ENCODE results near the gene VTI1A.

Gene VTI1A

GRCh38 chr10:112607506-112607905 lies 160.5 kb downstream of the VTI1A start:
- no peak for TF ChIP-seq CTCF (IDR thresholded peaks at IDR 0.05; ENCODE audit: low read depth, low read length)
- no peak overlapping the region for H3K4me3 ChIP-seq (replicated peaks in 1 of 2; ENCODE audit: low read depth in 2 of 2, low read length in 2 of 2)
- no peak for DNase-seq (ENCODE audit: low read depth in 2 of 2)

DNA sequence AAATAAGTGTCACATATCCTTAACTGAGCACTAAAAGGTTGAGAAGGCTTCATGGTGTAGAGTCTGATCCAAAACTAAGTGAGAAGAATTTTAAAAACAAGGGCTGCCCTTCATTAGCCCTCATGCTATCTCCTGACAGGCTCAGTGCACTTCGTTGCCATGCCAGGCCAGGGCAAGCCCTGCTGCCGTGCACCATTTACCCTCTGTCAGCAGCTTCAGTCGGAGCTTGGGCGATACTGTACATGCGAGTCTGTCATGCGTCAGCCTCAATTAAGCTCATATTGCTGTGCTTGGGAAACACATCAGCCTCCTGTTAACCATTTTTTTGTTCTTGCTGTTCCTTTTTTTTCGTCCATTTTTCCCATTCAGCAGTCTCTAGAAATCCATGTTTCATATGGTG lies 166.6 kb downstream of the VTI1A start:
- no peak for DNase-seq (ENCODE audit: low read depth in 2 of 2)
- H3K4me3 ChIP-seq (replicated peaks in 1 of 2; ENCODE audit: low read depth in 2 of 2, low read length in 2 of 2) = no peak overlapping the region
- TF ChIP-seq CTCF (IDR thresholded peaks at IDR 0.05; ENCODE audit: low read depth, low read length) = no peak

GRCh38 chr10:112614072-112614471 lies 167.1 kb downstream of the VTI1A start:
- TF ChIP-seq CTCF (IDR thresholded peaks at IDR 0.05; ENCODE audit: low read depth, low read length) = no peak
- DNase-seq (ENCODE audit: low read depth in 2 of 2) = no peak
- no peak overlapping the region for H3K4me3 ChIP-seq (replicated peaks in 1 of 2; ENCODE audit: low read depth in 2 of 2, low read length in 2 of 2)

DNA sequence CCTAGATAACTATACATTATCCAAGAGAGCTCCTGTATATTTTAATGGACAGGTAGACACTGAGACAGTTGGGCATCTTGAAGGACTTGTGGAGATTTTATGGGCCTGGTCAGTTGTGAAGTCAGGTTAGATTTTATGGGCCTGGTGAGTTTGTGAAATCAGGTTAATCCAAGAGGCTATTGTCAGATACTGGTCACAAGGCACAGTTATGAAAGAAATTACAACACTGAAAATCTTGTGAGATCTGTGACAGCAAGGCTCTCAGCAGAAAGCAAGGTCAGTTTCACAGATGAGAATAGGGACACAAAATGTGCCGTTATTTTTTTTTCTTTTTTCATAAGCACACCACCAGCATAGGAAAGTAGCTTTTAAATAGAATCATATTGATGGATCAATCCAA lies 167.6 kb downstream of the VTI1A start:
- no peak for DNase-seq (ENCODE audit: low read depth in 2 of 2)
- no peak overlapping the region for H3K4me3 ChIP-seq (replicated peaks in 1 of 2; ENCODE audit: low read depth in 2 of 2, low read length in 2 of 2)
- TF ChIP-seq CTCF (IDR thresholded peaks at IDR 0.05; ENCODE audit: low read depth, low read length) = no peak

GRCh38 chr10:112615269-112615668 lies 168.3 kb downstream of the VTI1A start:
- H3K4me3 ChIP-seq (replicated peaks in 1 of 2; ENCODE audit: low read depth in 2 of 2, low read length in 2 of 2) = no peak overlapping the region
- TF ChIP-seq CTCF (IDR thresholded peaks at IDR 0.05; ENCODE audit: low read depth, low read length) = no peak
- DNase-seq (ENCODE audit: low read depth in 2 of 2) = no peak

- no peak for TF ChIP-seq CTCF (IDR thresholded peaks at IDR 0.05; ENCODE audit: low read depth, low read length)
- H3K4me3 ChIP-seq (replicated peaks in 1 of 2; ENCODE audit: low read depth in 2 of 2, low read length in 2 of 2) = no peak overlapping the region
- no peak for DNase-seq (ENCODE audit: low read depth in 2 of 2)
Observed at GRCh38 chr10:112616647-112617046, 169.6 kb downstream of the VTI1A start.

DNA sequence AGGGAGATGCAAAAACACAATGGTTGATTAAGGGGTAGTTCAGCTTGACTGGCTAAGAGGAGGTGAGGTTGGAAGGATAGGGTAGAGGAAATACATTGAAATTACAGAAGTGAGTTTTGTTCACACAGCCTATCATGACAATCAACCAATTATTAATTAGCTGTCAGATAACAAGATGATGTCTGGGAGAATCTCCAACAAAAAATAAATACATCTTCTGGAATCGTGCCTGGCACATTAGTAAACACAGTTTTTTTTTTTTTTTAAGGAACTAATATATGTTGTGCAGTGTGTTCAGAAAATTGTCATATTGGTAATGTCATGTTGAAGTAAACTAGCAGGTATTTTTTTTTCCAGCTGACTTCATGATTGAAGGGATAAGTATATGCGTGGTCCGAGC lies 171.8 kb downstream of the VTI1A start:
- no peak for DNase-seq (ENCODE audit: low read depth in 2 of 2)
- no peak for TF ChIP-seq CTCF (IDR thresholded peaks at IDR 0.05; ENCODE audit: low read depth, low read length)

More for the DNA sequence above, 171.8 kb downstream of the VTI1A start:
- H3K4me3 ChIP-seq (replicated peaks in 1 of 2; ENCODE audit: low read depth in 2 of 2, low read length in 2 of 2) = no peak overlapping the region

Measured in cardiac fibroblast (primary cell).